Measurements from ENCODE around the gene SLC23A2.

SLC23A2 gene

GRCh38 chr20:4920131-4920530 lies 81.2 kb downstream of the SLC23A2 start:
- Histone ChIP-seq H3K27ac (no peak overlapping the region), H3K36me3 (no peaks in the 10 kb centered on the region), H3K9me3 (no peaks in the 10 kb centered on the region), H3K4me1 (ENCODE audit: control insufficient read depth in 1 of 2, insufficient read depth in 1 of 2, low read depth in 1 of 2, low read length in 1 of 2) (peaks cover 0 to 6% of the 10 kb centered on the region in 2 experiments), H3K4me3 (ENCODE audit: low read depth in 1 of 2, low read length in 1 of 2) (no peak overlapping the region), H3K27me3 (no peaks in the 10 kb centered on the region)
- TF ChIP-seq, protein P1, sequence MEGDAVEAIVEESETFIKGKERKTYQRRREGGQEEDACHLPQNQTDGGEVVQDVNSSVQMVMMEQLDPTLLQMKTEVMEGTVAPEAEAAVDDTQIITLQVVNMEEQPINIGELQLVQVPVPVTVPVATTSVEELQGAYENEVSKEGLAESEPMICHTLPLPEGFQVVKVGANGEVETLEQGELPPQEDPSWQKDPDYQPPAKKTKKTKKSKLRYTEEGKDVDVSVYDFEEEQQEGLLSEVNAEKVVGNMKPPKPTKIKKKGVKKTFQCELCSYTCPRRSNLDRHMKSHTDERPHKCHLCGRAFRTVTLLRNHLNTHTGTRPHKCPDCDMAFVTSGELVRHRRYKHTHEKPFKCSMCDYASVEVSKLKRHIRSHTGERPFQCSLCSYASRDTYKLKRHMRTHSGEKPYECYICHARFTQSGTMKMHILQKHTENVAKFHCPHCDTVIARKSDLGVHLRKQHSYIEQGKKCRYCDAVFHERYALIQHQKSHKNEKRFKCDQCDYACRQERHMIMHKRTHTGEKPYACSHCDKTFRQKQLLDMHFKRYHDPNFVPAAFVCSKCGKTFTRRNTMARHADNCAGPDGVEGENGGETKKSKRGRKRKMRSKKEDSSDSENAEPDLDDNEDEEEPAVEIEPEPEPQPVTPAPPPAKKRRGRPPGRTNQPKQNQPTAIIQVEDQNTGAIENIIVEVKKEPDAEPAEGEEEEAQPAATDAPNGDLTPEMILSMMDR (IDR thresholded peaks at IDR 0.05) = no peak

DNA sequence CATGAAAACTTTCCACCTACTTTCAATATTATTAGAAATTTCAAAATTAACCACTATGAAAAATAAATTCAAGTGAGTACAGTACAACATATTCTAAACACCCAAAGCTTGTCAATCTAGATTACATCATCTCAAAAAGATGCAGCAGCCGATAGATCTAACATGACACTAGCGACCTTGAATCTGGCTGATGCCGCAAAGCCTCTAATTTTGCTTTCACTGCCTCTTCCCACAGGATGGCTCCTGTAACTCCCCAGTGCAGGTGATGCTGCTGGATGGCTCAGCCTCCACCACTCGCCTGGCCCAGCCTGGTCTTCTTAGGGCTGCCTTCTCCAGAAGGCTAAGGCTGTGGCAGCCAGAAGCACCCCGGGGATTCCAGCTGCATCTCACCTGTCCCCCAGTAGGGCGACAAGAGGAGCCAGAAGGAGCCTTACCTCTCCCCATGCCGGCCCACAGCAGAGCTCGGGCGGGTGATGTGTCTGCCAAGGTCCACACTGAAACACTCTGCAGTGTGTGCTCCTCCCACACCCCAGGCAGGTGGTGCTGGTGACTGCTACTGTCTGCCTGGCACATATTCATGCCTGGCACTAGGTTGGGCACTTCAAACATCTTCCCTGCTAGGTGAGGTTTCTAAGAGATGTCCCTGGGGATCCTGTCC lies 82.1 kb downstream of the SLC23A2 start:
- H3K4me1 ChIP-seq (ENCODE audit: control insufficient read depth in 1 of 2, insufficient read depth in 1 of 2, low read depth in 1 of 2, low read length in 1 of 2) = peaks cover 0 to 6% of the 10 kb centered on the region in 2 experiments
- TF ChIP-seq, protein P1 (IDR thresholded peaks at IDR 0.05) = no peak
- H3K4me3 ChIP-seq (ENCODE audit: low read depth in 1 of 2, low read length in 1 of 2) = no peak overlapping the region
- no peaks in the 10 kb centered on the region for H3K36me3 ChIP-seq
- H3K27ac ChIP-seq = no peak overlapping the region
- no peaks in the 10 kb centered on the region for H3K9me3 ChIP-seq
- no peaks in the 10 kb centered on the region for H3K27me3 ChIP-seq

DNA sequence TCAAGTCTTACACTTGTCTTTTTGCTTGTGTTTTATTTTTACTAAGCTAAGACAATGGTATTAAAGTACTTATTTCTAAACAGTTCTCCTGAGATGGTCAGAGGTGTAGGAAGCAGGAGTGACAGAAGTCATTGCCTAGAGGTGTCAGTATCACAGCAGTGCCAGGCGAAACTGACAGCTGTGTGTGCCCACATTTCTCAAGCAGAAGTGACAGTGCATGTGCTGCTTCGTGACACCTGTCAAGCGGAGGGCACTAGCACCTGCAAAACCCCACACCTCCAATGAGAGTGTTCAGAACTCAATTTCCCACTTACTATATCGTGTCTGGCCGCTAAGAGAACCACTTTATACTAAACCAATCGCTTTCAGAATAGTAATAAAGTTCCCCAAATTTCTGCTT lies 82.8 kb downstream of the SLC23A2 start:
- H3K4me3 ChIP-seq (ENCODE audit: low read depth in 1 of 2, low read length in 1 of 2) = no peak overlapping the region
- no peak overlapping the region for H3K27ac ChIP-seq
- H3K27me3 ChIP-seq = no peaks in the 10 kb centered on the region
- no peaks in the 10 kb centered on the region for H3K36me3 ChIP-seq
- peaks cover 0 to 6% of the 10 kb centered on the region in 2 experiments for H3K4me1 ChIP-seq (ENCODE audit: control insufficient read depth in 1 of 2, insufficient read depth in 1 of 2, low read depth in 1 of 2, low read length in 1 of 2)
- TF ChIP-seq, protein P1 (IDR thresholded peaks at IDR 0.05) = no peak
- H3K9me3 ChIP-seq = no peaks in the 10 kb centered on the region

DNA sequence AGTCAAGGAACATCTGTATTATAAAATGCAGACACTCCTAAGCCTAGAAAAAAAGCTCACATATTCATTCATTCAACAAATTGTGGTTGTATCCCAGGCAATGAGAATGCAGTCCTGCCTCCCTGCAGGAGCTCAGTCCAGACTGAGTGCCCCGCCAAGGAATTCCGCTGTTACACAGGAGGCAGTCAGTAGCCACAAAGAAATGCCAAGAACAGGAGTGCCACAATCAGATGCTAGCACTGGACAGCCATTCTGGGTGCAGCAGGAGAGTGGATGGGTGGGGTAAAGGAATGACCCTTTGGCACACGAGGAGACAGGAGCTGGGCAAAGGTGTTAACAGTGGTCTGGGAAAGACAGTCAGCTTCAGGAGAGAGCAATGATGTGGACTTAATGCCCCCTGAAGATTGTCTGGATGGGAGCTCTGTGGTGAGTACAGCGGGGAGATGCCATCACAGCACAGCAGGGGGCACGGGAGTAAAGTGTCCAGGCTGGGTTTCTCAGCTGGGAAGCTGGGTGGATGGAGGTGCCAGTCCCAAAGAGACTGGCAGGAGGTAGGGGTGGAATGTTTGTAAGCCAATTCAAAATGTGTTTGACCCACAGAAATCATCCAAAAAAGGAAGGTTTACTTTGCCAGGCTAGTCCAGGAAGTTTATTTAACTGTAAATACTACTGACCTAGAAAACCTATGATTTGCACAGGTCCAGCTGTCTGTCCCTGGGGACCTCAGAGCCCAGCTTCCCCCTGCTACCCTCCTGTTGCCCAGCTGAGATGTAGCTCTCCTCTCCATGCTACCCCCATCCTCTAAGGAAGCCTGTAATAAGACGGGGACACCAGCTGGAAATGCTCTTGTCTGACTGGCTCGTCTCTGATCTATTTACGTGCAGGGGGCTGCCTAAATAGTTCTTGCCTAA lies 84.1 kb downstream of the SLC23A2 start:
- TF ChIP-seq, protein P1 (IDR thresholded peaks at IDR 0.05) = no peak
- Histone ChIP-seq H3K27me3 (no peaks in the 10 kb centered on the region), H3K4me1 (ENCODE audit: control insufficient read depth in 1 of 2, insufficient read depth in 1 of 2, low read depth in 1 of 2, low read length in 1 of 2) (peaks cover 0 to 6% of the 10 kb centered on the region in 2 experiments), H3K9me3 (no peaks in the 10 kb centered on the region), H3K36me3 (no peaks in the 10 kb centered on the region), H3K27ac (no peak overlapping the region), H3K4me3 (ENCODE audit: low read depth in 1 of 2, low read length in 1 of 2) (no peak overlapping the region)

GRCh38 chr20:4913147-4913546 lies 88.2 kb downstream of the SLC23A2 start:
- H3K27me3 ChIP-seq = no peaks in the 10 kb centered on the region
- peaks cover 3% of the 10 kb centered on the region for H3K36me3 ChIP-seq
- H3K4me3 ChIP-seq (ENCODE audit: low read depth in 1 of 2, low read length in 1 of 2) = no peak overlapping the region
- peaks cover 0 to under 1% of the 10 kb centered on the region in 2 experiments for H3K4me1 ChIP-seq (ENCODE audit: control insufficient read depth in 1 of 2, insufficient read depth in 1 of 2, low read depth in 1 of 2, low read length in 1 of 2)
- no peaks in the 10 kb centered on the region for H3K9me3 ChIP-seq
- no peak overlapping the region for H3K27ac ChIP-seq
- TF ChIP-seq, protein P1 (IDR thresholded peaks at IDR 0.05) = no peak

Measured in neutrophil (primary cell).